ENCODE results near the gene INPP5J.
"Not testable (repeated sequence)": the region's sequence is repeated elsewhere in the genome, so short reads cannot be mapped to it uniquely, and the experiment has no call there.

INPP5J gene

DNA sequence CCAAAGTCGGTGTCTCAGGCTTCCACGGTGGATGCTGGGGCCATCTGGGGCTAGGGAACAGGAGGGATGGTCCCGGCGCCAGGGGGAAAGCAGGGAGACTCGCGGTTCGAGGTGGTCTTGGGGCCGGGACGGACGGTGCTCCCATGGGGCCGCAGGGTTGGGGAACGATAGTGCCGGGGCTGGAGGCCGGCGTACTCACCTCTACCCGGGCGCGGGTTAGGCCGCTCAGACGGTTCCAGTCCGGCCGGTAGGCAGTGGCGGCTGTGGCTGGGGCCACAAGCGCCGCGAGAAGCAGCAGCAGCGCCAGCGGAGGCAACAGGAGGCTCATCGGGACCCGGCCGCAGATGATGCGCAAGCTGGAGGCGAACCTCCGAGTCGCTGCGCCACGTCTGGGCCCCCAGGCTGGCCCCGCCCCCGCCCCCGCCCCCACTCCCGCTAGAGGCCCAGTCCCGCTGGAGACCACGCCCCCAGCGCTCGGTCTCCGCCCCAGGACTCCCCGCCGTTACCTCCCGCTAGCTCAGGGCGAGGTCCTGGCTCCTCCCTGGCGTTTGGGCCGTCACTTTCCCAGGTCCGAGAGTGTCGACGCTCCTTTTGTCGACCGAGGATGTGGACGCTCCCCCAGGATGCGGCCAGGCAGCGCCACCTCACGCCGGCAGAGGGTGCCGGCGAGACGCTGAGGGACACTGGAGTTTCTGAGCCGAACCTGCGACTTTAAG lies 15.4 kb upstream of the INPP5J start, which contains the start of gene SELENOM:
Gene SELENOM (minus strand): TSS at position 391 of the 716 bp plus-strand sequence. CDS start 63 bp downstream, at position 328.
- peak within 1 kb of the TSS; percentile 39 for H3K4me3 ChIP-seq (ENCODE audit: low read depth, low read length)
- peak; percentile 95 for DNase-seq (ENCODE audit: low read depth)
- TF ChIP-seq, protein P1, sequence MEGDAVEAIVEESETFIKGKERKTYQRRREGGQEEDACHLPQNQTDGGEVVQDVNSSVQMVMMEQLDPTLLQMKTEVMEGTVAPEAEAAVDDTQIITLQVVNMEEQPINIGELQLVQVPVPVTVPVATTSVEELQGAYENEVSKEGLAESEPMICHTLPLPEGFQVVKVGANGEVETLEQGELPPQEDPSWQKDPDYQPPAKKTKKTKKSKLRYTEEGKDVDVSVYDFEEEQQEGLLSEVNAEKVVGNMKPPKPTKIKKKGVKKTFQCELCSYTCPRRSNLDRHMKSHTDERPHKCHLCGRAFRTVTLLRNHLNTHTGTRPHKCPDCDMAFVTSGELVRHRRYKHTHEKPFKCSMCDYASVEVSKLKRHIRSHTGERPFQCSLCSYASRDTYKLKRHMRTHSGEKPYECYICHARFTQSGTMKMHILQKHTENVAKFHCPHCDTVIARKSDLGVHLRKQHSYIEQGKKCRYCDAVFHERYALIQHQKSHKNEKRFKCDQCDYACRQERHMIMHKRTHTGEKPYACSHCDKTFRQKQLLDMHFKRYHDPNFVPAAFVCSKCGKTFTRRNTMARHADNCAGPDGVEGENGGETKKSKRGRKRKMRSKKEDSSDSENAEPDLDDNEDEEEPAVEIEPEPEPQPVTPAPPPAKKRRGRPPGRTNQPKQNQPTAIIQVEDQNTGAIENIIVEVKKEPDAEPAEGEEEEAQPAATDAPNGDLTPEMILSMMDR (IDR thresholded peaks at IDR 0.05; ENCODE audit: low read depth, low read length): peak; percentile 84
- TF ChIP-seq POLR2A (IDR thresholded peaks at IDR 0.05; ENCODE audit: extremely low read depth, insufficient read length): no peak

DNA sequence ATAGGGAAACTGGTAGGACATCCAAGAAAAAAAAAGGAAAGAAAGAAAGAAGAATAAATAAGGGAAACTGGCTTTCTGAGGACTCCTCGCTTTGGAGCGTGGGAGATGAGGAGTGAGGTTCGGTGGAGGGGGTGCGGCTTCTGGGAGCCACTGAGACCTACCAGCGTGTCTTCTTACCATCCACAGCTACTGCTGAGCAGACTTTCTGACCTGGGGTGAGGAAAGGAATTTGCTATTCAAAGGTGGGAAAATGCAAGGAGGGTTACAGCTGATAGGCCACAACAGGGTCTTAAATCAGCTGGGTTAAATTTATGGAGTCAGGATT lies 14.9 kb upstream of the INPP5J start:
- H3K4me3 ChIP-seq (ENCODE audit: low read depth, low read length): peak overlapping the region; percentile 39
- no peak for DNase-seq (ENCODE audit: low read depth)
- TF ChIP-seq MYC (IDR thresholded peaks at IDR 0.05; ENCODE audit: low read depth, low read length): no peak
- no peak for TF ChIP-seq POLR2A (IDR thresholded peaks at IDR 0.05; ENCODE audit: extremely low read depth, insufficient read length)
- TF ChIP-seq, protein P2, sequence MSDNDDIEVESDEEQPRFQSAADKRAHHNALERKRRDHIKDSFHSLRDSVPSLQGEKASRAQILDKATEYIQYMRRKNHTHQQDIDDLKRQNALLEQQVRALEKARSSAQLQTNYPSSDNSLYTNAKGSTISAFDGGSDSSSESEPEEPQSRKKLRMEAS (IDR thresholded peaks at IDR 0.05; ENCODE audit: low read depth, low read length): no peak
- TF ChIP-seq, protein P1 (IDR thresholded peaks at IDR 0.05; ENCODE audit: low read depth, low read length): no peak

DNA sequence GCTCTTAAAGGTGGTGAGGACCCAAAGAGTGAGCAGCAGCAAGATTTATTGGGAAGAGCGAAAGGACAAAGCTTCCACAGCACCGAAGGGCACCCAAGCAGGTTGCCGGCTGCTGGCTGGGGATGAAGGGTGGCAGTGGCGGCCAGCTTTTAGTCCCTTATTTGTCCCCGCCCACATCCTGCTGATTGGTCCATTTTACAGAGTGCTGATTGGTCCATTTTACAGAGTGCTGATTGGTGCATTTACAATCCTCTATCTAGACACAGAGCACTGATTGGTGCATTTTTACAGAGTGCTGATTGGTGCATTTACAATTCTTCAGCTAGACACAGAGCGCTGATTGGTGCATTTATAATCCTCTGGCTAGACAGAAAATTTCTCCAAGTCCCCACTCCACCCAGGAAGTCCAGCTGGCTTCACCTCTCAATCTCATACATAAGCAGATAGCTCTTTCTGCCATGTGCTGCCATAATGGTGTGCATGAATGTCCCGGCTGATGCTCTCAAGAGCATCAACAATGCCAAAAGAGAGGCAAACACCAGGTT lies 10.1 kb upstream of the INPP5J start:
- not testable (repeated sequence) for H3K4me3 ChIP-seq (ENCODE audit: low read depth, low read length); DNase-seq (ENCODE audit: low read depth)

GRCh38 chr22:31118046-31118820 lies 4.5 kb upstream of the INPP5J start:
- H3K4me3 ChIP-seq (ENCODE audit: low read depth, low read length): no peak overlapping the region
- TF ChIP-seq, protein P1 (IDR thresholded peaks at IDR 0.05; ENCODE audit: low read depth, low read length): no peak
- TF ChIP-seq POLR2A (IDR thresholded peaks at IDR 0.05; ENCODE audit: extremely low read depth, insufficient read length) (no peak), MYC (IDR thresholded peaks at IDR 0.05; ENCODE audit: low read depth, low read length) (no peak)
- TF ChIP-seq, protein P2 (IDR thresholded peaks at IDR 0.05; ENCODE audit: low read depth, low read length): no peak

DNA sequence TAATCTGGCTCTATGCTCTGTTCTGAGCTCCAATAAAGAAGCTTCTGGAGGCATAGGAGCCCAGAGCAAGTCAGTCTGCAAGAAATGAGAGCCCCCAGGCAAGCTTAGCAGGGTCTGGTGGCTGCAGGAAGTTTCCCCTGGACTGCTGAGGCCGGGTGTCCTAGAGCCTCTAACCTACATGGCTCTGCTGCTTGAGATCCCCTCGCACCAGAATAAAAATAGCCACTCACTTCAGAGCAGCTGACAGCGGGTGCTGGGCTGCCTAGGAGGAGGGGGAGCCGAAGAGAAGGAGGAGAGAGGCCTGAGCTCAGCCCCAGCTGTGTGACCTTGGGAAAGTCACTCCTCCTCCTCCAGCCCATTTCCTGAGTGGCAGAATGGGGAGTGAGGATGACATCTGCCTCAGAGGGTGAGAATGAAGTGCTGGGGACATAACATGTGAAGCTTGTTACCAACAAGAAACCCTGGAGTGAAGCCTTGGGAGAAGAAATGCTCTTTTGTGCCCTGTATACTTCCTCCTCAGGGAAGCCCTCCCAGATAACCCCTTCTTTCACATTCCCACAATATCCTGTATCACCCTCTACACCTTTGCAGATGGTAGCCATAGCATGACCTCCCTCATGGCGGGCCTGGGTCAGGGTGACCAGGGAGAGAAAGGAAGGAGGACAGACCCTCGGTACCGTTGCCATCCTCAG lies 3.6 kb upstream of the INPP5J start:
- no peak overlapping the region for H3K4me3 ChIP-seq (ENCODE audit: low read depth, low read length)
- DNase-seq (ENCODE audit: low read depth): no peak
- TF ChIP-seq, protein P2 (IDR thresholded peaks at IDR 0.05; ENCODE audit: low read depth, low read length): no peak

More at GRCh38 chr22:31118046-31118820, 4.5 kb upstream of the INPP5J start:
- DNase-seq (ENCODE audit: low read depth): no peak

DNA sequence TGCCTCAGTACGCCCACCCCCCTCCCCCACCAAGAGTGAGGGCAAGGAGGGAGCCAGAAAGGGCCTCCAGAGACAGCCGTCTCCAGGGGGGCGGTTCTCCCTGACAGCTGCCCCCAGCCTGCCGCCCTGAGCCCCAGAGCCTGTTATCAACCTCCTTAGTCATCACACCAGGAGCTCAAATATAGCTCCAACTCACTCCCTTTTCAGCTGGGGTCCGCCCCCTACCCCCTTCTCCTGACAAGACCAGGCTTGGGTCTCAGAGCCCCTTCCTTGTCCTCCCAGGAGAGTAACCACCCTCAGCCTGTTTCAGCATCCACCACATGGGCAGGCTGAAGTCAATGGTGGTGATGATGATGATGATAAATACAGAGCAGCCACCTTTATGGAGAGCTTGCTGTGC lies 2.5 kb upstream of the INPP5J start:
- TF ChIP-seq, protein P2 (IDR thresholded peaks at IDR 0.05; ENCODE audit: low read depth, low read length): no peak
- no peak for TF ChIP-seq POLR2A (IDR thresholded peaks at IDR 0.05; ENCODE audit: extremely low read depth, insufficient read length)
- TF ChIP-seq, protein P1 (IDR thresholded peaks at IDR 0.05; ENCODE audit: low read depth, low read length): no peak
- no peak for TF ChIP-seq MYC (IDR thresholded peaks at IDR 0.05; ENCODE audit: low read depth, low read length)
- no peak for DNase-seq (ENCODE audit: low read depth)
- H3K4me3 ChIP-seq (ENCODE audit: low read depth, low read length): no peak overlapping the region
